Uterus (tissue), 4 donors: ENCODE results near the gene RAD51B. TPM values are rescaled to one million over a fixed set of nuclear protein-coding genes. Genes with fewer than 3 reads are reported as not detected.

ENCODE experiments used
- DNase-seq, 2 donors: peaks; one replicate each; pipeline ENCODE4 v3.0.0-alpha.2; 2019 to 2020
- H3K27ac ChIP-seq, 2 donors: fragments of 200-600 bp; sonication (generic); 1 replicate in 1 of 2; 2 replicates in 1 of 2; pipeline ENCODE4 v1.5.1; 2016 to 2018
- H3K27me3 ChIP-seq, 2 donors: fragments of 200-600 bp; sonication (generic); one replicate each; pipeline ENCODE4 v1.5.1; 2018 to 2019; ENCODE audit warnings: control low read depth in 1 of 2
- H3K36me3 ChIP-seq, 2 donors: fragments of 200-600 bp; sonication (generic); one replicate each; pipeline ENCODE4 v1.5.1; 2019; ENCODE audit warnings: control low read depth in 1 of 2
- H3K4me1 ChIP-seq, 2 donors: fragments of 200-600 bp; sonication (generic); one replicate each; pipeline ENCODE4 v1.5.1; 2018 to 2019; ENCODE audit warnings: control low read depth in 1 of 2
- H3K4me3 ChIP-seq, 2 donors: fragments of 200-600 bp; sonication (generic); 1 replicate in 1 of 2; 2 replicates in 1 of 2; pipeline ENCODE4 v1.5.1; 2018 to 2019; ENCODE audit warnings: mild to moderate bottlenecking in 1 of 2
- H3K9me3 ChIP-seq, 2 donors: fragments of 200-600 bp; sonication (generic); one replicate each; pipeline ENCODE4 v1.5.1; 2019; ENCODE audit warnings: control low read depth in 1 of 2
- POLR2A ChIP-seq, 2 donors: fragments of 450-650 bp; IDR thresholded peaks; one replicate each; pipeline ENCODE4 v1.6.1; 2016; ENCODE audit warnings: antibody characterized with exemption in 2 of 2, mild to moderate bottlenecking in 1 of 2, moderate library complexity in 1 of 2
- intact Hi-C: fragments of 100-400 bp; cut with DNase I; formaldehyde crosslinking; loops from one replicate; pipeline ENCODE4 v1.15.1; 2023; ENCODE audit warnings: low total_unique reads
- total RNA-seq, 4 donors: library from RNA; depleted of rRNA in 3 of 4; stranded (reverse); fragments of >200 nt in 3 of 4; gene quantifications; one replicate each; pipeline versions ENCODE4 v1.1.0 to v1.2.4, GENCODE V29; 2014 to 2023
- TF ChIP-seq, protein P1 (sequence below), 4 experiments: fragments of 200-600 bp in 2 of 4; fragments of 450-650 bp in 2 of 4; sonication (generic) in 2 of 4; IDR thresholded peaks; one replicate each; pipeline ENCODE4 v1.5.1; 2016 to 2019; ENCODE audit warnings: antibody characterized with exemption in 4 of 4, mild to moderate bottlenecking in 2 of 4, moderate library complexity in 1 of 4
- donor health status: DM: yes; HTN: yes; CAD: no.

The RAD51B gene
- total RNA-seq, 4 donors from 2014 or later = 29.5 to 100.0 (median 70.3) TPM

DNA sequence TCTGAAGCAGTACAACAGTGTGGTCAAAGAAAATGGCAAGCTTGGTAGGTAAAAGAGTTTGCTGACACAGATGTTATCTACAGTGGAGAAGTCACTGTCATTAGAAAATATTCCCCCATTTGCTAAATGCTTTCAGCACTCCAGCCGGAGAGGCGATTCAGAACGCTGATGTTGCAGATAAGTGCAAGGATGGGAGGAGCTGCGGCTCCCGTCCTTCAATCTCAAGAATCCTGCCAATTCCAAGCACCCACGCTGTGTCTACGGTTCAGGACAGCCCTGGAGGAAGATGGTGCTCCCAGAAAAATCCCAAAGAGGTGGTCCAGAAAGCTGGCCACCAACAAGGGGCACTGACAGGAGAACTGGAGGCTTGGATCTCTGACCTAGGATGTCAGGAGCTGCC, 894.2 kb downstream of the RAD51B start:
- H3K27ac ChIP-seq = no peak overlapping the region
- no peaks in the 10 kb centered on the region for H3K36me3 ChIP-seq
- H3K4me3 ChIP-seq = no peak overlapping the region
- no peaks in the 10 kb centered on the region for H3K9me3 ChIP-seq
- DNase-seq = peak in 1 of 2 donors; percentile 13
- H3K27me3 ChIP-seq = no peaks in the 10 kb centered on the region
- H3K4me1 ChIP-seq = no peaks in the 10 kb centered on the region
- intact Hi-C loops = no loop called here
- no peak for TF ChIP-seq POLR2A (IDR thresholded peaks at IDR 0.05)

DNA sequence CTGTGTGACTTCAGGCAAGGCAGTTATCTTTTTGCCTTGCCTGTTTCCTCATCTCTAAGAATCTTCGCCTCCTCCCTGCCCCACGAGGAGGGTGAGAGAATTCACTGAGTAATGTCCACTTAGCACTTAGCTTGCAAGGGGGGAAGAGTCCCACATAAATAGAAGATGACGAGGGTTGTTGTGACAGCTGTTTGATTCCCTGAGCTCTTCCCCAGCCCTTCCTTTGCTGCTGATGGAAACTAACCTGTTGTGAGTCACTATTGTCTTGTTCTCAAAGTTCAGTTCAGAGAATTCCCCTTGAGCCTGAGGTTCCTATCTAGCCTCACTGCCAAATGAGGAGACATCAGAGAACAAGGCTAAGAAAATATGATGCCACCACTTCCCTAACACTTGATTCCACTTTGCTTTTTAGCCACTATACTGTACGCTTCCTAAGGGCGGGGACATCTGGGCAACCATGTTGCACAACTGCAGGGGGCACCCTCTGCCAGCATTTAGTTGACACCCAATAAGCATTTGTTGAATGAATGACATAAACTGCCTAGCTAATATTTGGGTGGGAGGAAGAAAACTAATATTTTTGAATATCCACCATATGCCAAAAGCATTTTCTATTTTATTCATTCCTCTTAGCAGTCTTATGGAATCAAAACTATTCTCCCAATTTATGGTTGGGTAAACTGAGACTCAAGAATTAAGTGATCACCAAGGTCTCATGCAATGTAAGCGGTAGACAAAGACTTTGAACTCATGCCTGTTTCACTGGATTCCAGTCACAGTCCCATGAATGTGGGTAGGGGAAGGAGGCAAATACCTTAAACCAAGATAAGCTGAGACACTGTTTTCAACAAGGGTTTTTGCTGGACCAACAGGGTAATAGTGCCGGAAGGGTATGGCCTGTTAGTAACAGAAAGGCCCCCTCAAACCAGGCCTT, 895.7 kb downstream of the RAD51B start:
- intact Hi-C loops = no loop called here
- no peaks in the 10 kb centered on the region for H3K36me3 ChIP-seq
- no peak overlapping the region for H3K27ac ChIP-seq
- H3K27me3 ChIP-seq = no peaks in the 10 kb centered on the region
- no peak overlapping the region for H3K4me3 ChIP-seq
- no peaks in the 10 kb centered on the region for H3K9me3 ChIP-seq
- H3K4me1 ChIP-seq = no peaks in the 10 kb centered on the region
- TF ChIP-seq, protein P1, sequence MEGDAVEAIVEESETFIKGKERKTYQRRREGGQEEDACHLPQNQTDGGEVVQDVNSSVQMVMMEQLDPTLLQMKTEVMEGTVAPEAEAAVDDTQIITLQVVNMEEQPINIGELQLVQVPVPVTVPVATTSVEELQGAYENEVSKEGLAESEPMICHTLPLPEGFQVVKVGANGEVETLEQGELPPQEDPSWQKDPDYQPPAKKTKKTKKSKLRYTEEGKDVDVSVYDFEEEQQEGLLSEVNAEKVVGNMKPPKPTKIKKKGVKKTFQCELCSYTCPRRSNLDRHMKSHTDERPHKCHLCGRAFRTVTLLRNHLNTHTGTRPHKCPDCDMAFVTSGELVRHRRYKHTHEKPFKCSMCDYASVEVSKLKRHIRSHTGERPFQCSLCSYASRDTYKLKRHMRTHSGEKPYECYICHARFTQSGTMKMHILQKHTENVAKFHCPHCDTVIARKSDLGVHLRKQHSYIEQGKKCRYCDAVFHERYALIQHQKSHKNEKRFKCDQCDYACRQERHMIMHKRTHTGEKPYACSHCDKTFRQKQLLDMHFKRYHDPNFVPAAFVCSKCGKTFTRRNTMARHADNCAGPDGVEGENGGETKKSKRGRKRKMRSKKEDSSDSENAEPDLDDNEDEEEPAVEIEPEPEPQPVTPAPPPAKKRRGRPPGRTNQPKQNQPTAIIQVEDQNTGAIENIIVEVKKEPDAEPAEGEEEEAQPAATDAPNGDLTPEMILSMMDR (IDR thresholded peaks at IDR 0.05) = no peak
- TF ChIP-seq POLR2A (IDR thresholded peaks at IDR 0.05) = no peak
- peak in 1 of 2 donors; percentile 31 for DNase-seq

DNA sequence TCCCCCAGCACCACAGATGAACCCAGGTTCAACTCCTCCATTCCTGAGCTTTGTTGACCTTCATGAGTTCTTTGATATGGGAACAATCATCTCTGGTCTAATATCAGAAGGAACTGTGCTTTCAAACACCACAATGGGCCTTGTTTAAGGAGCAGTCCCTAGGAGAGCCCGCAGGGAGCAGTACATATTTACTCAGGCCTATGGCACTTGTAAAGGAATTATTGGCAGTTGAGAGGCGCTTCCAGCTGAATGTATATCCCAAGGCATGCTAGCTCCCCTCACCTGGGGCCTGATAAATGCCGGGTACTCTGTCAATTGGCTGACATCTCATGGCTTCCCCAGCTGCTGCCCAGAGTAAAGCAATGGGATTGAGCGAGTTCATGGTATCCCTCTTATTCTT, 897.1 kb downstream of the RAD51B start:
- Histone ChIP-seq H3K36me3 (no peaks in the 10 kb centered on the region), H3K4me3 (no peak overlapping the region), H3K4me1 (no peaks in the 10 kb centered on the region), H3K9me3 (no peaks in the 10 kb centered on the region), H3K27ac (no peak overlapping the region), H3K27me3 (no peaks in the 10 kb centered on the region)
- peak in 1 of 2 donors; percentile 11 for DNase-seq
- intact Hi-C loops = no loop called here
- no peak for TF ChIP-seq POLR2A (IDR thresholded peaks at IDR 0.05)
- TF ChIP-seq, protein P1 (IDR thresholded peaks at IDR 0.05) = no peak

- intact Hi-C loops = no loop called here
- DNase-seq = peak in 1 of 2 donors; percentile 13
- H3K9me3 ChIP-seq = no peaks in the 10 kb centered on the region
- H3K36me3 ChIP-seq = no peaks in the 10 kb centered on the region
- no peak overlapping the region for H3K27ac ChIP-seq
- H3K4me3 ChIP-seq = no peak overlapping the region
- no peaks in the 10 kb centered on the region for H3K4me1 ChIP-seq
- H3K27me3 ChIP-seq = no peaks in the 10 kb centered on the region
- TF ChIP-seq, protein P1 (IDR thresholded peaks at IDR 0.05) = no peak
- TF ChIP-seq POLR2A (IDR thresholded peaks at IDR 0.05) = no peak
Observed at GRCh38 chr14:68718023-68718990, 898.7 kb downstream of the RAD51B start.

GRCh38 chr14:68719634-68720384, 900.2 kb downstream of the RAD51B start:
- Histone ChIP-seq H3K9me3 (no peaks in the 10 kb centered on the region), H3K36me3 (no peaks in the 10 kb centered on the region), H3K4me3 (no peak overlapping the region), H3K27me3 (no peaks in the 10 kb centered on the region), H3K4me1 (no peaks in the 10 kb centered on the region), H3K27ac (no peak overlapping the region)
- intact Hi-C loops = no loop called here
- DNase-seq = no peak
- TF ChIP-seq, protein P1 (IDR thresholded peaks at IDR 0.05) = no peak
- TF ChIP-seq POLR2A (IDR thresholded peaks at IDR 0.05) = no peak
